C4-2B (cell line): ENCODE data around the gene THADA.

Source experiments
- H3K27ac ChIP-seq: fragments of 450-650 bp; 2 replicates; pipeline ENCODE4 v1.5.1; 2017
- CTCF ChIP-seq: fragments of 450-650 bp; conservative IDR thresholded peaks from 2 replicates; pipeline ENCODE4 v1.5.1; 2017; ENCODE audit warnings: mild to moderate bottlenecking
- ZFX ChIP-seq: fragments of 450-650 bp; IDR thresholded peaks from 2 replicates; pipeline ENCODE4 v1.6.1; 2017

The THADA gene

GRCh38 chr2:43198263-43198662 is 397.6 kb downstream of the THADA start:
- TF ChIP-seq ZFX, result no peak
- TF ChIP-seq CTCF, result no peak
- H3K27ac ChIP-seq, result no peak overlapping the region

GRCh38 chr2:43197588-43197896 is 398.3 kb downstream of the THADA start:
- TF ChIP-seq ZFX (no peak), CTCF (no peak)
- no peak overlapping the region for H3K27ac ChIP-seq

- TF ChIP-seq CTCF, result no peak
- TF ChIP-seq ZFX, result no peak
- H3K27ac ChIP-seq, result no peak overlapping the region
These were observed 398.9 kb downstream of the THADA start for GRCh38 chr2:43196768-43197587.

GRCh38 chr2:43194121-43194869 is 401.5 kb downstream of the THADA start:
- TF ChIP-seq ZFX (no peak), CTCF (no peak)
- no peak overlapping the region for H3K27ac ChIP-seq

- no peak for TF ChIP-seq ZFX
- TF ChIP-seq CTCF, result no peak
- H3K27ac ChIP-seq, result no peak overlapping the region
These were observed 402.2 kb downstream of the THADA start for GRCh38 chr2:43193652-43194120.

- no peak for TF ChIP-seq CTCF
These were observed 402.8 kb downstream of the THADA start for GRCh38 chr2:43192744-43193651.

More at GRCh38 chr2:43192744-43193651, 402.8 kb downstream of the THADA start:
- no peak overlapping the region for H3K27ac ChIP-seq
